ENCODE measurements around the gene ZNF536.

The ZNF536 gene

GRCh38 chr19:30498707-30499106 lies 126.5 kb downstream of the ZNF536 start:
- Histone ChIP-seq H3K27ac (no peak overlapping the region), H3K36me3 (ENCODE audit: control insufficient read depth, insufficient read depth, low read length) (no peaks in the 10 kb centered on the region), H3K79me2 (no peaks in the 10 kb centered on the region), H3K27me3 (ENCODE audit: control insufficient read depth, insufficient read depth, low read length) (no peaks in the 10 kb centered on the region), H3K4me2 (ENCODE audit: low read length) (no peak overlapping the region), H3K9me3 (ENCODE audit: control insufficient read depth, low read length) (no peaks in the 10 kb centered on the region), H3K4me1 (no peaks in the 10 kb centered on the region), H3K4me3 (ENCODE audit: low read depth, low read length) (no peak overlapping the region), H3K9ac (no peak overlapping the region), H2AFZ (no peak overlapping the region)
- no peak for TF ChIP-seq CTCF (IDR thresholded peaks at IDR 0.05)

DNA sequence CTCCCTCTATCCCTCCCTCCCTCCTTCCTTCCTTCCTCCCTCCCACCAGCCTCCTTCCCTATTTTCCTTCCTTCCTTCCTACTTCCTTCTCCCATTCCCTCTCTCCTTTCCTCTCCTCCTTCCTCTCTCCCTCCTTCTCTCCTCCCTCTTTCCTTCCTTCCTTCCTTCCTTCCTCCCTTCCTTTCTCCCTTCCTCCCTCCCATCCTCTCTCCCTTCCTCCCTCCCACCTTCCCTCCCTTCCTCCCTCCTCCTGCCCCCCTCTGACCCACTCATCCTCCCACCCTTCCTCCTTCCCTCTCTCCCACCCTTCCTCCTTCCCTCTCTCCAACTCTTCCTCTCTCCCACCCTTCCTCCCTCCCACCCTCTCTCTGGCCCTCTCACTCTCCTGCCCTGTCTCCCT lies 132.1 kb downstream of the ZNF536 start:
- Histone ChIP-seq H3K79me2 (no peaks in the 10 kb centered on the region), H3K4me1 (no peaks in the 10 kb centered on the region), H3K9ac (no peak overlapping the region), H3K4me3 (ENCODE audit: low read depth, low read length) (no peak overlapping the region), H3K36me3 (ENCODE audit: control insufficient read depth, insufficient read depth, low read length) (no peaks in the 10 kb centered on the region), H3K27me3 (ENCODE audit: control insufficient read depth, insufficient read depth, low read length) (no peaks in the 10 kb centered on the region), H2AFZ (no peak overlapping the region), H3K9me3 (ENCODE audit: control insufficient read depth, low read length) (no peaks in the 10 kb centered on the region), H3K27ac (no peak overlapping the region), H3K4me2 (ENCODE audit: low read length) (no peak overlapping the region)
- no peak for TF ChIP-seq CTCF (IDR thresholded peaks at IDR 0.05)

DNA sequence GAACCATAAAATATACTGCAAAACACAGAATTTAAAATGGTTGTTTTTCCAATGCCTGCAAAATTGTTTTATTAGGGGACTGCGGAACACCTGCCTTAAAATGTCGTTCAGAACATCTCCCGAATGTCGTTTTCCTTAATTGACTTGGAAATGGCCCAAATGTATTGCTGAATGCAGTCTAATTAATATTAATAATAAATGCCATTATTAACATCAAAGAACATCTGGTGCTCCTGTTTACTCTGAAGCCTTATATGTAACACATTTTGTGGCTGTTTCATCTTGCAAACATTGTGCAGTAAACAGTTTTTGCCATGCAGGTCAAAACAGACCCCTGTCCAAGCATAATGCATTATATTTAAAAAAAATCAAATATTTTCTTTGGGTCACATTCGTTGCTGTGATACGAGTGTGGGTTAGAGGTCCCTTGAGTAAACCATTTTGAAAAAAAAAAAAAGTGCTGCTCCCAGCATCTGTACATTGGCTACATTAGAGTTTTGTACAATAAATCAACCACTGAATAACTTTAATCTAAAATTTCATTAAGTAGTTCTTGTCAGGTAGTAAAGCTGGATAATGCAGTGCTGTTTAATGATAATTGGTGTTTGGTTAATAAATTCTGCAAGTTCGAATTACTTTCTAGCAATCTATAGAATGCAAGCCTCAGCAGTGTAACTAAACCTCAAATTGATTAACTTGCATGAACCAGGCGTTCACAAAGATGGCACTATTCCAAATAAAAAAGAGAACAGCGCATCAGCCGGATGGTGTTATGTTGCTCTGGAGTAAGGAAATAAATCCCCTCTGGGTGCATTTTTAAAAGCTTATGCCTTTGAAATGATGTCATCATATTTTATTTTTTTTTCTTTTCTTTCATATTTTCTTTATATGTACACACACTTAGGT lies 140.2 kb downstream of the ZNF536 start:
- Histone ChIP-seq H3K4me3 (ENCODE audit: low read depth, low read length) (no peak overlapping the region), H3K4me2 (ENCODE audit: low read length) (no peak overlapping the region), H2AFZ (no peak overlapping the region), H3K9me3 (ENCODE audit: control insufficient read depth, low read length) (no peaks in the 10 kb centered on the region), H3K36me3 (ENCODE audit: control insufficient read depth, insufficient read depth, low read length) (no peaks in the 10 kb centered on the region), H3K27me3 (ENCODE audit: control insufficient read depth, insufficient read depth, low read length) (no peaks in the 10 kb centered on the region), H3K4me1 (no peaks in the 10 kb centered on the region), H3K9ac (no peak overlapping the region), H3K79me2 (no peaks in the 10 kb centered on the region), H3K27ac (no peak overlapping the region)
- no peak for TF ChIP-seq CTCF (IDR thresholded peaks at IDR 0.05)

DNA sequence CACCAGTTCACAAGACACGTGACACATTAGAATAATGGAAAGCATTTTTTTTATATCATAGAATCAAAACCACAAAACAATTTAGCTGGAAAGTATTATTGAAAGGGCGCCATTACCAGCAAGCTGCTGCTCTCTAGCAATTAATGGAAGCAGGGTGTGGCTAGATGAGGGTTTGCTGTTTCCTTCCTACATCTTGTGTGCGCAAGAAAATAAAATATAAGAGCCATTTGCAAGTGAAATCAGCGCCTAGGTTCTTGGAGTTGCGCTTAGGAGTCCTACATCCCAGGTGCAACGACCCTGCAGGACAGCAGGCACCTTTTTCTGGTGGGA lies 140.9 kb downstream of the ZNF536 start:
- no peak overlapping the region for H3K4me3 ChIP-seq (ENCODE audit: low read depth, low read length)
- TF ChIP-seq CTCF (IDR thresholded peaks at IDR 0.05): no peak
- no peaks in the 10 kb centered on the region for H3K27me3 ChIP-seq (ENCODE audit: control insufficient read depth, insufficient read depth, low read length)
- no peak overlapping the region for H3K4me2 ChIP-seq (ENCODE audit: low read length)
- no peaks in the 10 kb centered on the region for H3K4me1 ChIP-seq
- H3K9ac ChIP-seq: no peak overlapping the region
- no peaks in the 10 kb centered on the region for H3K79me2 ChIP-seq
- H3K27ac ChIP-seq: no peak overlapping the region
- H3K36me3 ChIP-seq (ENCODE audit: control insufficient read depth, insufficient read depth, low read length): no peaks in the 10 kb centered on the region
- H2AFZ ChIP-seq: no peak overlapping the region
- no peaks in the 10 kb centered on the region for H3K9me3 ChIP-seq (ENCODE audit: control insufficient read depth, low read length)

DNA sequence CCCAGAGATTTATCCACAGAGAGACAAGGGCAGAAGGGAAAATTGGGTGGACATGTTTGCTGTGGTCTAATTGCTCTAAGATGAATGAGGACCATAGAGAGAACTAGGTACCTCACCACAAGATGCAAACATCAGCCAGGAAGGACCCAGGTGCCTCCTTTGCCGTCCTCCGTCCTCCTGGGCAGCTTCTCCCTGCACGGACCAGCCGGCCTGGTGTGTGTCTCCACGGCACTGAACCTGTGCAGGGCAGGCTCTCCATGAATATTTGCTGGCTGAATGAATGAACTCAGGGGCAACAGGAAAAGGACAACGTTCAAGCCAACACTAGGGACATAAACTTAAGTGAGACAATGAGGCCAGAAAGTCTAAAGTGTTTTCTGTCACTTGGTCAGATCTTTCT lies 143.9 kb downstream of the ZNF536 start:
- no peaks in the 10 kb centered on the region for H3K9me3 ChIP-seq (ENCODE audit: control insufficient read depth, low read length)
- H2AFZ ChIP-seq: no peak overlapping the region
- no peaks in the 10 kb centered on the region for H3K4me1 ChIP-seq
- no peaks in the 10 kb centered on the region for H3K79me2 ChIP-seq
- no peaks in the 10 kb centered on the region for H3K36me3 ChIP-seq (ENCODE audit: control insufficient read depth, insufficient read depth, low read length)
- TF ChIP-seq CTCF (IDR thresholded peaks at IDR 0.05): no peak
- H3K4me3 ChIP-seq (ENCODE audit: low read depth, low read length): no peak overlapping the region
- H3K27ac ChIP-seq: no peak overlapping the region
- H3K4me2 ChIP-seq (ENCODE audit: low read length): no peak overlapping the region
- H3K27me3 ChIP-seq (ENCODE audit: control insufficient read depth, insufficient read depth, low read length): no peaks in the 10 kb centered on the region
- no peak overlapping the region for H3K9ac ChIP-seq

Measured in parathyroid adenoma (tissue), 2 donors.